Stimulated activated naive B cell treated with anti-CD40 and anti-IgM and Interleukin-4, amounts not matched to agents 10 μg/mL and 1 μg/mL and 100 μg/mL, for 72 hours (primary cell): ENCODE measurements around the gene DTX3.
"Not testable (repeated sequence)": the region's sequence is repeated elsewhere in the genome, so short reads cannot be mapped to it uniquely, and the experiment has no call there.

Source experiments
- ATAC-seq, 2 donors: fragments of 150-1000 bp; cut with Tn5 transposase; replicated peaks; 2 replicates each; pipeline ENCODE4 v1.10.0; 2021; ENCODE audit warnings: moderate library complexity in 1 of 2
- DNase-seq: peaks from one replicate; pipeline ENCODE4 v3.0.0; 2021
- H3K27ac Mint-ChIP-seq: one replicate; pipeline ENCODE4 v1.8.0; 2022; ENCODE audit warnings: mild to moderate bottlenecking, mixed read lengths
- H3K27me3 Mint-ChIP-seq, 2 donors: one replicate each; pipeline ENCODE4 v1.8.0; 2022; ENCODE audit warnings: mixed read lengths in 2 of 2
- H3K36me3 Mint-ChIP-seq, 2 donors: one replicate each; pipeline ENCODE4 v1.8.0; 2022; ENCODE audit warnings: mixed read lengths in 2 of 2, mild to moderate bottlenecking in 1 of 2
- H3K4me1 Mint-ChIP-seq, 2 donors: one replicate each; pipeline ENCODE4 v1.8.0; 2022; ENCODE audit warnings: mixed read lengths in 2 of 2, mild to moderate bottlenecking in 1 of 2
- H3K4me3 Mint-ChIP-seq, 2 donors: one replicate each; pipeline ENCODE4 v1.8.0; 2022; ENCODE audit warnings: mild to moderate bottlenecking in 2 of 2, mixed read lengths in 2 of 2, moderate library complexity in 1 of 2
- H3K9me3 Mint-ChIP-seq, 2 donors: one replicate each; pipeline ENCODE4 v1.8.0; 2022; ENCODE audit warnings: mixed read lengths in 2 of 2, mild to moderate bottlenecking in 1 of 2

The DTX3 gene, protein sequence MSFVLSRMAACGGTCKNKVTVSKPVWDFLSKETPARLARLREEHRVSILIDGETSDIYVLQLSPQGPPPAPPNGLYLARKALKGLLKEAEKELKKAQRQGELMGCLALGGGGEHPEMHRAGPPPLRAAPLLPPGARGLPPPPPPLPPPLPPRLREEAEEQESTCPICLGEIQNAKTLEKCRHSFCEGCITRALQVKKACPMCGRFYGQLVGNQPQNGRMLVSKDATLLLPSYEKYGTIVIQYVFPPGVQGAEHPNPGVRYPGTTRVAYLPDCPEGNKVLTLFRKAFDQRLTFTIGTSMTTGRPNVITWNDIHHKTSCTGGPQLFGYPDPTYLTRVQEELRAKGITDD

DNA sequence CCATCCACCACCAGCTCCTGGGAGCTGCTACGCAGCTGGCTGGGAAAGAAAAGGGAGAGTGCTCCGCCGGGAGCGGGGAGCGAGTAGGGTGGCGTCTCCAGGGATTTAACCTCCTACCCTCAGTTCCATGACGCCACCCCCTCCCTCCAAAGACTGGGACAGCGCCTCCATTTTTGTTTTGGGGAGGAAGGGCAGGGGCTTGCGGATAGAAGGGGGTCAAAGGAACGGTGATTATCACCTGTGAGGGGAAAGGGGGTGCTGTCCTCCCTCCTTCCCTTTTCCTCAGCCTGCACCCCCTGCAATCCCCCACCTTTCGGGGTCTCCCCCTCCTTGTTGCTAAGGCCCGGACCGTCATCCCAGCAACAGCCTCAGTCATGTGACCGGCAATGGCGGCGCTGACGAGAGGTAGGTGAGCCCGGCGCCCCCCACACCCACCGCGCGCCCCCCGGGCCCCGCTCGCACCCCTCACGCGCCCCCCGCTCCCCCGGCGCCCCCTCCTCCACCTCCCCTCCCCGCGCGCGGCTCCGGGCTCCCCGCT lies at the start of gene DTX3:
DTX3 (plus strand) TSS at position 371 of the 538 bp plus-strand sequence. CDS start 1,694 bp downstream, outside the sequence.
- Mint-ChIP-seq H3K9me3 (no peaks in the 10 kb centered on the region), H3K4me1 (peaks cover 1 to 24% of the 10 kb centered on the region in 2 donors), H3K36me3 (peaks cover 31 to 34% of the 10 kb centered on the region in 2 donors), H3K27me3 (peaks cover 41 to 46% of the 10 kb centered on the region in 2 donors), H3K27ac (peak within 1 kb of the TSS; percentile 75), H3K4me3 (peak within 1 kb of the TSS; percentile 81 to 84)
- DNase-seq (no peak), ATAC-seq (peak; percentile 66)

DNA sequence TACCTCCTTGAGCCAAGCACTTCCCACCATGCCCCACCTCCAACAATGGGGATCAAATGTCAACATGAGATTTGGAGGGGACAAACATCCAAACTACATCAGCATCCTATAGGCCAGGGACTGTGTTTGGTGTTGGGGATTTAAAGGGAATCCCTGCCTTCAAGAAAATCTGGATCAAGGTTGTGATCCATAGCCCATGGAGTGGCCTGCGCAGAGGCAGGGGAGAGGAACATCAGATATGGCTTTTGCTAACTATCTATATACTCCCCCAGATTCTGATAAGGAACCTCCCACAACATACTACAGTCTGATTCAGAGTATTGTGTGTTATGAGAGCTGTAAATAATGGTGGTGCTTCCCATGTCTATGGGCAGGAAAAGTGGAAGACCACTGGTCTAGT lies 49.7 kb upstream of the DTX3 start:
- Mint-ChIP-seq H3K4me1 (peaks cover 6 to 10% of the 10 kb centered on the region in 2 donors), H3K4me3 (no peak overlapping the region), H3K27ac (no peak overlapping the region), H3K27me3 (peaks cover 21 to 36% of the 10 kb centered on the region in 2 donors), H3K36me3 (no peaks in the 10 kb centered on the region), H3K9me3 (no peaks in the 10 kb centered on the region)
- no peak for DNase-seq
- ATAC-seq, result no peak

DNA sequence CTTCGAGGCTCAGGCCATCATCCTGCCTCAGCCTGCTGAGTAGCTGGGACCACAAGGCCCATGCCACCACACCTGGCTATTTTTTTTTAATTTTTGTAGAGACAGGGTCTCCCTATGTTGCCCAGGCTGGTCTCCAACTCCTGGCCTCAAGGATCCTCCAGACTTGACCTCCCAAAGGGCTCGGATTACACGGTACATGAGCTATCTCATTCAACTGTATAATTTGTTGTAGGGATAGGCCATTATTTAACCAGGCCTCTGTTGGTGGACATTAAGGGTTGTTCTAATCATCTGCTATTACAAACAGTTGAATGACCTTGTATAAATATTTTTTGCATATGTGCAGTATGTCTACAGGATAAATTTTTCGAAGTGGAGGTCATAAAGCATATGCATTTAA lies 45.8 kb upstream of the DTX3 start:
- Mint-ChIP-seq H3K9me3 (no peaks in the 10 kb centered on the region), H3K36me3 (no peaks in the 10 kb centered on the region), H3K27me3 (peaks cover 17 to 30% of the 10 kb centered on the region in 2 donors), H3K27ac (no peak overlapping the region), H3K4me1 (no peaks in the 10 kb centered on the region), H3K4me3 (no peak overlapping the region)
- DNase-seq (no peak), ATAC-seq (no peak)

DNA sequence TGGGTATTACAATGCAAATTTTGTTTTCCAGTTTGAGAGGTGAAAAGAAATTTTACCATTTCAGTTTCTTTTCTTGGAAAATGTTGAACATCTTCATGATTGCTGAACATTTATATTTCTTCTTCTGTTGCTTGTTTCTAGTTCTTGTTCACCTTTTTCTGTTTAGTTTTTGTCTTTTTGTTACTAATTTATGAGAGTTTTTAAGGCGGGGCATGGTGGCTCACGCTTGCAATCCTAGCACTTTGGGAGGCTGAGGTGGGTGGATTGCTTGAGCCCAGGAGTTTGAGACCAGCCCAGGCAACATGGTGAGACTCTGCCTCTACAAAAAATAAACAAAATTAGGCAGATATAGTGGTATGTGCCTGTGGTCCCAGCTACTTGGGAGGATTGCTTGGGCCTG lies 44.1 kb upstream of the DTX3 start:
- ATAC-seq, result no peak
- Mint-ChIP-seq H3K9me3 (no peaks in the 10 kb centered on the region), H3K27me3 (peaks cover 27 to 38% of the 10 kb centered on the region in 2 donors), H3K36me3 (peaks cover 0 to 6% of the 10 kb centered on the region in 2 donors), H3K4me1 (no peaks in the 10 kb centered on the region), H3K27ac (no peak overlapping the region), H3K4me3 (no peak overlapping the region)
- DNase-seq, result no peak

DNA sequence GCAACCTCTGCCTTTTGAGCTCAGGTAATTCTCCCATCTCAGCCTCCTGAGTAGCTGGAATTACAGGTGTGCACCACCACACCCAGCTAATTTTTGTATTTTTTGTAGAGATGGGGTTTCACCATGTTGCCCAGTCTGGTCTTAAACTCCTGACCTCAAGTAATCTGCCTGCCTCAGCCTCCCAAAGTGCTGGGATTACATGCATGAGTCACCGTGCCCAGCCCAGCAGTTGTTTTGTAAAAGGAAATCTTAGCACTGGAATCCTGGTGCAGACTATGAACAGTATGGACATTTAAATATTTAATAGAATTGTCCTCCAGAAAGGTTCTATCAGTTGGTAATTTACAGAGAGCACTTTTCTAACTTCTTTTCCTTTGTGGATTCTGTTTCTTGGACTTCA lies 43.5 kb upstream of the DTX3 start:
- H3K27ac Mint-ChIP-seq, DNase-seq, H3K4me3 Mint-ChIP-seq, H3K9me3 Mint-ChIP-seq, H3K36me3 Mint-ChIP-seq, H3K4me1 Mint-ChIP-seq, ATAC-seq: not testable (repeated sequence)
- peaks cover 27 to 38% of the 10 kb centered on the region in 2 donors for H3K27me3 Mint-ChIP-seq

DNA sequence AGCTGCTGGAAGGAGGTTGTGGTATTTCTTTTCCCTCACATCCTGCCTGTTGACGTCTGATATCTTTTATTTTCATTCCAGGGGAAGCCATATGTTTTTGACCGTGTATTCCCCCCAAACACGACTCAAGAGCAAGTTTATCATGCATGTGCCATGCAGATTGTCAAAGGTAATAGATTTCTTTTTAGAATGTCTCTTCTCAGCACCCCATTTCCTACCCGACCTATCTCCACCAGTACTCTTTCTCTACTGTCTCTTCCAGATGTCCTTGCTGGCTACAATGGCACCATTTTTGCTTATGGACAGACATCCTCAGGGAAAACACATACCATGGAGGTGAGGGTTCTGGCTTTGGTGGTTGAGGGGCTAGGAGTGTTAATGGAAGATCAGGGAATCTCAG lies 41.3 kb upstream of the DTX3 start:
- Mint-ChIP-seq H3K36me3 (peaks cover 0 to 6% of the 10 kb centered on the region in 2 donors), H3K27ac (no peak overlapping the region), H3K27me3 (peaks cover 31 to 38% of the 10 kb centered on the region in 2 donors), H3K4me3 (no peak overlapping the region), H3K9me3 (no peaks in the 10 kb centered on the region), H3K4me1 (no peaks in the 10 kb centered on the region)
- DNase-seq (no peak), ATAC-seq (no peak)

DNA sequence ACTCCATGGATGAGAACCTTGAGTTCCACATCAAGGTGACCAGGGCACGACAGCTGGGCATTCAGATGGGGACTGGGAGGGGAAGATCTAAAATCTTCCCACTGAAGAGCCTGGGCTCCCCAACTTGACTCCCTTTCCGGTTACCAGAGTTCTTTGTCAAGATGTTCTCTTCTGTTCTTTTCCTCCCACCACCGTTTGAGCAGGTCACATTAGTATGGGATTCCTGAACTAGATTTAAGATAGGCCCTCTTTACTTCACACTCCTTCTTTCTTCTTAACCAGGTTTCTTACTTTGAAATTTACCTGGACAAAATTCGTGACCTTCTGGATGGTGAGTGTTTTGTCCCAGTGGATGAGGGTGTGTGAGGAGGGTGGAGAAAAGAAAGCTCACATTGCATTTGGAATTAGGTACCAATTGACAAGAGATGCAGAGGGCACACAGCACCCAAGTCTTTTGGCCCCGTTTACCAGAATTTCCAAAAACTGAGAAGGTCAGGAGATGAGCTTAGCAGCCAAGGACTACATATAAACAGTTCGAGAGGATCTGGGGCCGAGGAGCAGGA lies 40.4 kb upstream of the DTX3 start:
- Mint-ChIP-seq H3K9me3 (no peaks in the 10 kb centered on the region), H3K27ac (no peak overlapping the region), H3K27me3 (peaks cover 40 to 47% of the 10 kb centered on the region in 2 donors), H3K36me3 (peaks cover 0 to 6% of the 10 kb centered on the region in 2 donors), H3K4me3 (no peak overlapping the region), H3K4me1 (no peaks in the 10 kb centered on the region)
- DNase-seq, result no peak
- ATAC-seq, result no peak

DNA sequence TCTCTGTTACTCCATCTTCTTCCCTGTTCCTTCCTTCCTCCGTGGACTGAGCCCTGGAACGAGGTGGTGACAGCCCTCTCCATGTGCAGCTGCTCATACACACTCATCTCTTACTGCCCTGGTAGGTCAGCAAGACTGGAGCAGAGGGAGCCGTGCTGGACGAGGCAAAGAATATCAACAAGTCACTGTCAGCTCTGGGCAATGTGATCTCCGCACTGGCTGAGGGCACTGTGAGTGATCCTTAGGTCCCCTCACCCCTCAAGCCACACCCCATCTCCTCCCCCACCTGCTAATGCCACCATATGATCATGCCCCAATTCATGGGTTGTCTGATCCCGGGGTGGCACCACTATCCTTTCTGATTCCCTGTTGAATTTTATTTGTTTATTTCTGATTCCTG lies 35.8 kb upstream of the DTX3 start:
- ATAC-seq (no peak), DNase-seq (no peak)
- no peaks in the 10 kb centered on the region for H3K9me3 Mint-ChIP-seq
- H3K27ac Mint-ChIP-seq, result no peak overlapping the region
- peaks cover 40 to 42% of the 10 kb centered on the region in 2 donors for H3K27me3 Mint-ChIP-seq
- H3K4me3 Mint-ChIP-seq, result no peak overlapping the region
- H3K36me3 Mint-ChIP-seq, result peaks cover 0 to 6% of the 10 kb centered on the region in 2 donors
- H3K4me1 Mint-ChIP-seq, result no peaks in the 10 kb centered on the region

DNA sequence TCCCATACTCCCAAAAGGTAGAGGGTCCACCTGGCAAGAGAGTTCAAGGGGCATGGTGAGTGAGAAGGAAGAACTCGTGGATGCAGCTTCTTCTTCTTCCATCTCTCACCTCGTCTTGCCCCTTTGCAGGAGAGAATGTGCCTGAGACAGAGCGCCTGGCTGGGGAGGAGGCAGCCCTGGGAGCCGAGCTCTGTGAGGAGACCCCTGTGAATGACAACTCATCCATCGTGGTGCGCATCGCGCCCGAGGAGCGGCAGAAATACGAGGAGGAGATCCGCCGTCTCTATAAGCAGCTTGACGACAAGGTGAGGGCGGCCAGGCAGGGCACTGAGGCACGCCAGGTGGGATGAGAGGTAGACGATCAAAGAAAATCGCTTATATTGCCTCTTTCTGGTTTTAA lies 34.8 kb upstream of the DTX3 start:
- Mint-ChIP-seq H3K36me3 (peaks cover 0 to 1% of the 10 kb centered on the region in 2 donors), H3K4me1 (no peaks in the 10 kb centered on the region), H3K4me3 (no peak overlapping the region), H3K27me3 (peaks cover 32% of the 10 kb centered on the region in 2 donors), H3K9me3 (no peaks in the 10 kb centered on the region), H3K27ac (no peak overlapping the region)
- no peak for ATAC-seq
- DNase-seq, result no peak

DNA sequence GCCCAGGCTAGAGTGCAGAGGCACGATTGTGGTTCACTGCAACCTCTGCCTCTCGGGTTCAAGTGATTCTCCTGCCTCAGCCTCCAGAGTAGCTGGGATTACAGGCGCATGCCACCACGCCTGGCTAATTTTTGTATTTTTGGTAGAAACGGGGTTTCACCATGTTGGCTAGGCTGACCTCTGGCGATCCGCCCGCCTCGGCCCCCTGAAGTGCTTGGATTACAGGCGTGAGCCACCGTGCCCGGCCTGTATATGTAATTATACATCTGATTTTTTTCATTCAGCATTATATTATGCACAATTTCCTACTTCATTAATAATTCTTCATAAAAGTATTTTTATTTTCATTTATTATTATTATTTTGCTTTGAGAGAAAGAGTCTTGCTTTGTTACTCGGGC lies 34.2 kb upstream of the DTX3 start:
- not testable (repeated sequence) for H3K9me3 Mint-ChIP-seq, H3K4me3 Mint-ChIP-seq, ATAC-seq, H3K27ac Mint-ChIP-seq, H3K4me1 Mint-ChIP-seq, H3K36me3 Mint-ChIP-seq, DNase-seq
- H3K27me3 Mint-ChIP-seq, result peaks cover 29 to 35% of the 10 kb centered on the region in 2 donors

DNA sequence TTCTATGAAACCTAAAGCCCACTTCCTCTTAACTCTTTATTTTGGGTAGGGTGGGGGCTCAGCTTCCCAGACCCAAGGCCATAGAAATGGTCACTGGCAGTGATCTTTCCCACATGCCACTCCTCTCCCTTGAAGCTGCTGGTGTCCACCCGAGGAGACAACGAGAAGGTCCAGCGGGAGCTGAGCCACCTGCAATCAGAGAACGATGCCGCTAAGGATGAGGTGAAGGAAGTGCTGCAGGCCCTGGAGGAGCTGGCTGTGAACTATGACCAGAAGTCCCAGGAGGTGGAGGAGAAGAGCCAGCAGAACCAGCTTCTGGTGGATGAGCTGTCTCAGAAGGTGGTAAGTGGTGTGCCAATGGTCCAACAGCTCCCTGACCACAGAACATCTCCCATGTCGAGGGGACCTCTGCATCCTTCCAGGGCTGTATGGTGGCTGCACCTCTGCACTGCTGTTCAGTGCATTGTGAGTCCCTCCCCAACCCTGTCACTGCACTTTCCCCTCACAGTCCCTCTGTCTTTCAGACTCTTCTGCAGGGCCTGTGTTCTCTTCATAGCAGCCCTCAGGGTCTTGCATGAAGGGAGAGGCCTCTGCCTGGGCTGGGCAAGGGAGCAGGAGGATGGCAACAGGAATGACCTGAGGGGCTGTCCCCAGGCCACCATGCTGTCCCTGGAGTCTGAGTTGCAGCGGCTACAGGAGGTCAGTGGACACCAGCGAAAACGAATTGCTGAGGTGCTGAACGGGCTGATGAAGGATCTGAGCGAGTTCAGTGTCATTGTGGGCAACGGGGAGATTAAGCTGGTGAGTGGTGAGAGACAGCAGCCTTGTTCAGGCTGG lies 32.5 kb upstream of the DTX3 start:
- H3K27me3 Mint-ChIP-seq, result peaks cover 40 to 44% of the 10 kb centered on the region in 2 donors
- H3K27ac Mint-ChIP-seq, result no peak overlapping the region
- H3K9me3 Mint-ChIP-seq, result no peaks in the 10 kb centered on the region
- H3K4me3 Mint-ChIP-seq, result no peak overlapping the region
- ATAC-seq, result no peak
- peaks cover 0 to 3% of the 10 kb centered on the region in 2 donors for H3K36me3 Mint-ChIP-seq
- H3K4me1 Mint-ChIP-seq, result no peaks in the 10 kb centered on the region
- no peak for DNase-seq

DNA sequence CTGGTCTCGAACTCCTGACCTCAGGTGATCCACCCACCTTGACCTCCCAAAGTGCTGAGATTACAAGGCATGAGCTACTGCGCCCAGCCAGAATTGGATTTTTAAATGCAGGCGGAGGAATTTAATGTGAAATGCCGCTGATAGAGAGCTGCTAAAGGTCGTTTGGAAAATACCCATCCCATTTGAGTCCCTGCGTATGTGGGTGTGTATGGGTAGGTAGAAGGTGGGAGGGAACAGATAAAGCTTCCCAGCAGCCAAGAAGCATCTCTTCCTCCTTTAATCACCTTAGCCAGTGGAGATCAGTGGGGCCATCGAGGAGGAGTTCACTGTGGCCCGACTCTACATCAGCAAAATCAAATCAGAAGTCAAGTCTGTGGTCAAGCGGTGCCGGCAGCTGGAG lies 29.8 kb upstream of the DTX3 start:
- ATAC-seq (no peak), DNase-seq (no peak)
- Mint-ChIP-seq H3K27me3 (peaks cover 19 to 33% of the 10 kb centered on the region in 2 donors), H3K9me3 (no peaks in the 10 kb centered on the region), H3K4me1 (no peaks in the 10 kb centered on the region), H3K27ac (no peak overlapping the region), H3K36me3 (peaks cover 0 to 3% of the 10 kb centered on the region in 2 donors), H3K4me3 (no peak overlapping the region)

DNA sequence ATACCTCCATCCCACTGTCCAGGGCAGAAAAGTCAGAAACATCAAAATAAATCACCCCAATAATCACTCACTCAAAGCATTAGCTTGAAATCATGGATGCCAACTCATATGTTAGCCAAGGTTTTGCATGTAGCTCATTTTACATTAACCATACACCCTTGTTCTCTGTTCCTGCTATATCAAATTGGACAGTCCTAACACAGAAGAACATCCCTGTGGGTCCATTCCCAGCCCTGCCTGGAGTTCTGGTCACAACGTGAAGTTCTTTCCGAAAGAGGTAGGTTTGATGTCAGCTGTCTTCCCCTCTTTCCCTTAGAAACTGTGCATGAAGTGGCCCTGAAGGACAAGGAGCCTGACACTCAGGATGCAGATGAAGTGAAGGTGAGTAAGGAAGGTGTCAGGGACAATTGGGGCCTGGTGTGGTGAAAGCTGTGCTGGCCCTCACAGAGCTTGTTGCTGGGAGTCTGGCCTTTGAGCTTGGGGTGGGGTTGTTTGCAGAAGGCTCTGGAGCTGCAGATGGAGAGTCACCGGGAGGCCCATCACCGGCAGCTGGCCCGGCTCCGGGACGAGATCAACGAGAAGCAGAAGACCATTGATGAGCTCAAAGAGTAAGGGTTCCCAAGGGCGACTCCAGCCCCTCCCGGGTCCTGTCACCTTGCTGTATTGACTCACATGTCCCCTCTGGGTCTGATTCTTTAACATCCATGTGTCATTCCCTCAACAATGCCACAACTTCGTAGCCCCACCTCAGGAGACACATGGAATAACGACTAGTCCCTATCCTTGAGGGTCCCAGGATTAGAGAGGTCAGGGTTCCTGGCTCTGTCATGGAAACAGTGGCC lies 28.6 kb upstream of the DTX3 start:
- H3K9me3 Mint-ChIP-seq, result no peaks in the 10 kb centered on the region
- ATAC-seq (no peak), DNase-seq (no peak)
- no peaks in the 10 kb centered on the region for H3K4me1 Mint-ChIP-seq
- H3K4me3 Mint-ChIP-seq, result no peak overlapping the region
- no peak overlapping the region for H3K27ac Mint-ChIP-seq
- peaks cover 17 to 38% of the 10 kb centered on the region in 2 donors for H3K27me3 Mint-ChIP-seq
- H3K36me3 Mint-ChIP-seq, result peaks cover 0 to 3% of the 10 kb centered on the region in 2 donors
